Stomach smooth muscle (tissue), 2 donors: ENCODE measurements around the gene AGTRAP.

Experiments
- H3K27ac ChIP-seq: one replicate; pipeline ENCODE4 v1.7.0; 2013; ENCODE audit warnings: mild to moderate bottlenecking, low read length, inconsistent platforms
- H3K27me3 ChIP-seq, 2 donors: one replicate each; pipeline ENCODE4 v1.7.0; 2013; ENCODE audit warnings: low read length in 2 of 2; ENCODE audit not compliant: insufficient read depth in 2 of 2, control insufficient read depth in 1 of 2
- H3K36me3 ChIP-seq, 2 donors: one replicate each; pipeline ENCODE4 v1.7.0; 2013; ENCODE audit warnings: low read length in 2 of 2; ENCODE audit not compliant: control insufficient read depth in 2 of 2, insufficient read depth in 2 of 2
- H3K4me1 ChIP-seq: one replicate; pipeline ENCODE4 v1.7.0; 2013; ENCODE audit warnings: low read length; ENCODE audit not compliant: control insufficient read depth, insufficient read depth
- H3K4me3 ChIP-seq, 2 donors: one replicate each; pipeline ENCODE4 v1.7.0; 2013; ENCODE audit warnings: low read length in 2 of 2
- H3K9ac ChIP-seq, 2 donors: one replicate each; pipeline ENCODE4 v1.7.0; 2013; ENCODE audit warnings: low read length in 2 of 2, mild to moderate bottlenecking in 1 of 2
- H3K9me3 ChIP-seq, 2 donors: one replicate each; pipeline ENCODE4 v1.7.0; 2013; ENCODE audit warnings: low read length in 2 of 2; ENCODE audit not compliant: control insufficient read depth in 2 of 2
- donor health status: healthy.
- donor health status: Pancreatic carcinoma.

The AGTRAP gene

GRCh38 chr1:11748294-11749202, 12.6 kb downstream of the AGTRAP start:
- Histone ChIP-seq H3K4me1 (no peaks in the 10 kb centered on the region), H3K9me3 (no peaks in the 10 kb centered on the region), H3K4me3 (no peak overlapping the region), H3K27me3 (no peaks in the 10 kb centered on the region), H3K27ac (no peak overlapping the region), H3K9ac (no peak overlapping the region), H3K36me3 (peaks cover 3 to 7% of the 10 kb centered on the region in 2 donors)

GRCh38 chr1:11749203-11749689, 13.3 kb downstream of the AGTRAP start:
- Histone ChIP-seq H3K4me3 (no peak overlapping the region), H3K27me3 (no peaks in the 10 kb centered on the region), H3K9me3 (no peaks in the 10 kb centered on the region), H3K9ac (no peak overlapping the region), H3K4me1 (no peaks in the 10 kb centered on the region), H3K27ac (no peak overlapping the region), H3K36me3 (peaks cover 3 to 7% of the 10 kb centered on the region in 2 donors)

GRCh38 chr1:11749996-11750395, 14.1 kb downstream of the AGTRAP start:
- no peaks in the 10 kb centered on the region for H3K9me3 ChIP-seq
- H3K27me3 ChIP-seq, result no peaks in the 10 kb centered on the region
- peaks cover 3 to 7% of the 10 kb centered on the region in 2 donors for H3K36me3 ChIP-seq
- no peaks in the 10 kb centered on the region for H3K4me1 ChIP-seq
- H3K9ac ChIP-seq, result no peak overlapping the region
- no peak overlapping the region for H3K27ac ChIP-seq
- no peak overlapping the region for H3K4me3 ChIP-seq

- Histone ChIP-seq H3K9ac (no peak overlapping the region), H3K4me3 (no peak overlapping the region), H3K9me3 (no peaks in the 10 kb centered on the region), H3K27ac (no peak overlapping the region), H3K27me3 (no peaks in the 10 kb centered on the region), H3K4me1 (no peaks in the 10 kb centered on the region), H3K36me3 (peaks cover 3 to 7% of the 10 kb centered on the region in 2 donors)
Observed at GRCh38 chr1:11751087-11751486, 15.2 kb downstream of the AGTRAP start.

- no peaks in the 10 kb centered on the region for H3K4me1 ChIP-seq
- no peaks in the 10 kb centered on the region for H3K27me3 ChIP-seq
- no peaks in the 10 kb centered on the region for H3K9me3 ChIP-seq
- H3K36me3 ChIP-seq, result peaks cover 0 to 7% of the 10 kb centered on the region in 2 donors
- H3K4me3 ChIP-seq, result no peak overlapping the region
- H3K27ac ChIP-seq, result no peak overlapping the region
- no peak overlapping the region for H3K9ac ChIP-seq
Observed at GRCh38 chr1:11752359-11753088, 16.6 kb downstream of the AGTRAP start.

- Histone ChIP-seq H3K9ac (no peak overlapping the region), H3K27me3 (no peaks in the 10 kb centered on the region), H3K27ac (no peak overlapping the region), H3K36me3 (peaks cover 0 to 7% of the 10 kb centered on the region in 2 donors), H3K9me3 (no peaks in the 10 kb centered on the region), H3K4me1 (no peaks in the 10 kb centered on the region), H3K4me3 (no peak overlapping the region)
Observed at GRCh38 chr1:11753555-11754208, 17.7 kb downstream of the AGTRAP start.

- no peaks in the 10 kb centered on the region for H3K9me3 ChIP-seq
- H3K9ac ChIP-seq, result no peak overlapping the region
- peaks cover 3% of the 10 kb centered on the region for H3K4me1 ChIP-seq
- H3K27ac ChIP-seq, result no peak overlapping the region
- H3K4me3 ChIP-seq, result no peak overlapping the region
- H3K27me3 ChIP-seq, result peaks cover 7 to 10% of the 10 kb centered on the region in 2 donors
- no peaks in the 10 kb centered on the region for H3K36me3 ChIP-seq
Observed at GRCh38 chr1:11757047-11757446, 21.1 kb downstream of the AGTRAP start.

- Histone ChIP-seq H3K27me3 (peaks cover 16% of the 10 kb centered on the region in 2 donors), H3K4me1 (peaks cover 4% of the 10 kb centered on the region), H3K9ac (no peak overlapping the region), H3K4me3 (no peak overlapping the region), H3K27ac (no peak overlapping the region), H3K9me3 (no peaks in the 10 kb centered on the region), H3K36me3 (no peaks in the 10 kb centered on the region)
Observed at GRCh38 chr1:11759791-11760190, 23.9 kb downstream of the AGTRAP start.

- Histone ChIP-seq H3K9ac (no peak overlapping the region), H3K27ac (no peak overlapping the region), H3K9me3 (no peaks in the 10 kb centered on the region), H3K4me1 (peaks cover 4% of the 10 kb centered on the region), H3K4me3 (no peak overlapping the region), H3K36me3 (no peaks in the 10 kb centered on the region), H3K27me3 (peaks cover 16% of the 10 kb centered on the region in 2 donors)
Observed at GRCh38 chr1:11761285-11761684, 25.3 kb downstream of the AGTRAP start.

GRCh38 chr1:11761988-11762406, 26.1 kb downstream of the AGTRAP start, which contains the start of gene C1orf167:
Gene C1orf167 (plus strand): TSS chr1:11762193. CDS start chr1:11764401, 2,208 bp downstream.
- Histone ChIP-seq H3K9me3 (no peaks in the 10 kb centered on the region), H3K4me3 (no peak within 1 kb of the TSS), H3K27me3 (peaks cover 16% of the 10 kb centered on the region in 2 donors), H3K4me1 (peaks cover 4% of the 10 kb centered on the region), H3K9ac (no peak within 1 kb of the TSS), H3K36me3 (no peaks in the 10 kb centered on the region), H3K27ac (no peak within 1 kb of the TSS)
